COLO668 (cell line): ENCODE measurements around the gene PRADC1.
A peak's percentile ranks its signal among the peaks of the same experiment; 100 is the strongest.
"Not testable (repeated sequence)": the region's sequence is repeated elsewhere in the genome, so short reads cannot be mapped to it uniquely, and the experiment has no call there.

ENCODE experiments used
- DNase-seq: peaks from one replicate; lab custom pipeline; 2025; ENCODE audit not compliant: unreplicated experiment; lab: John Stamatoyannopoulos, UW

PRADC1 gene

GRCh38 chr2:73233154-73233931, at the start of gene PRADC1:
Gene PRADC1, minus strand, starts transcription at chr2:73233239. Its CDS starts 79 bp downstream, at chr2:73233160.
- DNase-seq = peak; percentile 99

- no peak for DNase-seq
These were observed 48.2 kb upstream of the PRADC1 start for GRCh38 chr2:73281244-73281643.

- DNase-seq = no peak
These were observed 46.8 kb upstream of the PRADC1 start for GRCh38 chr2:73279852-73280251.

GRCh38 chr2:73272270-73272669, 39.2 kb upstream of the PRADC1 start:
- DNase-seq = no peak

- DNase-seq = peak; percentile 41
These were observed 36.8 kb upstream of the PRADC1 start for GRCh38 chr2:73269686-73270465.

- peak; percentile 94 for DNase-seq
These were observed 36.0 kb upstream of the PRADC1 start for GRCh38 chr2:73268830-73269685.

- no peak for DNase-seq
These were observed 35.4 kb upstream of the PRADC1 start for GRCh38 chr2:73268366-73268829.

- DNase-seq = no peak
These were observed 34.0 kb upstream of the PRADC1 start for GRCh38 chr2:73267008-73267407.

GRCh38 chr2:73266061-73266901, 33.2 kb upstream of the PRADC1 start:
- DNase-seq = peak; percentile 68

GRCh38 chr2:73265298-73266060, 32.4 kb upstream of the PRADC1 start:
- DNase-seq = no peak

- DNase-seq = no peak
These were observed 31.7 kb upstream of the PRADC1 start for GRCh38 chr2:73264783-73265182.

- DNase-seq = no peak
These were observed 31.2 kb upstream of the PRADC1 start for GRCh38 chr2:73264332-73264606.

- DNase-seq = no peak
These were observed 30.7 kb upstream of the PRADC1 start for GRCh38 chr2:73263540-73264331.

- not testable (repeated sequence) for DNase-seq
These were observed 29.8 kb upstream of the PRADC1 start for GRCh38 chr2:73262691-73263429.

GRCh38 chr2:73262108-73262651, 29.1 kb upstream of the PRADC1 start:
- no peak for DNase-seq

- DNase-seq = peak; percentile 13
These were observed 27.4 kb upstream of the PRADC1 start for GRCh38 chr2:73260338-73260984.

- DNase-seq = no peak
These were observed 26.8 kb upstream of the PRADC1 start for GRCh38 chr2:73259704-73260337.
